Peyer's patch (tissue), 4 donors: ENCODE results near the gene PRXL2B. TPM values are rescaled to one million over a fixed set of nuclear protein-coding genes. Genes with fewer than 3 reads are reported as not detected.
"Not testable (repeated sequence)": the region's sequence is repeated elsewhere in the genome, so short reads cannot be mapped to it uniquely, and the experiment has no call there.

Source experiments
- DNase-seq, 3 donors: peaks; one replicate each; pipeline ENCODE4 v3.0.0-alpha.2; 2017 to 2019
- H3K27ac ChIP-seq, 4 donors: fragments of 200-600 bp; sonication (generic); one replicate each; pipeline ENCODE4 v1.5.1; 2016 to 2019
- H3K27me3 ChIP-seq, 2 donors: fragments of 200-600 bp; sonication (generic); one replicate each; pipeline ENCODE4 v1.5.1; 2019
- H3K36me3 ChIP-seq, 3 donors: fragments of 200-600 bp; sonication (generic); one replicate each; pipeline ENCODE4 v1.5.1; 2016 to 2019
- H3K4me1 ChIP-seq, 4 donors: fragments of 200-600 bp; sonication (generic); one replicate each; pipeline ENCODE4 v1.5.1; 2016 to 2019
- H3K4me3 ChIP-seq, 4 donors: fragments of 200-600 bp; sonication (generic); 1 replicate in 3 of 4; 2 replicates in 1 of 4; pipeline ENCODE4 v1.5.1; 2016 to 2019; ENCODE audit warnings: mild to moderate bottlenecking in 1 of 4
- H3K9me3 ChIP-seq, 4 donors: fragments of 200-600 bp; sonication (generic); one replicate each; pipeline ENCODE4 v1.5.1; 2016 to 2019; ENCODE audit warnings: mild to moderate bottlenecking in 1 of 4
- CTCF ChIP-seq, 6 experiments: fragments of 450-650 bp in 4 of 6; fragments of 200-600 bp in 2 of 6; sonication (generic) in 1 of 6; IDR thresholded peaks; one replicate each; pipeline ENCODE4 v1.5.1; 2017 to 2019; ENCODE audit warnings: antibody characterized with exemption in 6 of 6, mild to moderate bottlenecking in 3 of 6, moderate library complexity in 1 of 6
- POLR2A ChIP-seq, 2 donors: fragments of 450-650 bp; IDR thresholded peaks; one replicate each; pipeline ENCODE4 v1.5.1; 2017; ENCODE audit warnings: antibody characterized with exemption in 2 of 2, mild to moderate bottlenecking in 2 of 2, moderate library complexity in 2 of 2
- total RNA-seq, 4 donors: library from RNA; depleted of rRNA; stranded (reverse); fragments of >200 nt; gene quantifications; one replicate each; pipeline ENCODE4 v1.1.0, GENCODE V29; 2016

Gene PRXL2B
- total RNA-seq, 4 donors from 2014 or later: 41.3 to 79.5 (median 59.0) TPM

GRCh38 chr1:2571348-2571747, 15.2 kb upstream of the PRXL2B start:
- Histone ChIP-seq H3K4me1 (peaks cover 0 to 8% (median 6%) of the 10 kb centered on the region in 4 donors), H3K9me3 (no peaks in the 10 kb centered on the region), H3K4me3 (no peak overlapping the region), H3K27ac (no peak overlapping the region), H3K27me3 (peaks cover 0 to 4% of the 10 kb centered on the region in 2 donors), H3K36me3 (no peaks in the 10 kb centered on the region)
- DNase-seq: no peak
- TF ChIP-seq CTCF (IDR thresholded peaks at IDR 0.05) (no peak), POLR2A (IDR thresholded peaks at IDR 0.05) (no peak)

DNA sequence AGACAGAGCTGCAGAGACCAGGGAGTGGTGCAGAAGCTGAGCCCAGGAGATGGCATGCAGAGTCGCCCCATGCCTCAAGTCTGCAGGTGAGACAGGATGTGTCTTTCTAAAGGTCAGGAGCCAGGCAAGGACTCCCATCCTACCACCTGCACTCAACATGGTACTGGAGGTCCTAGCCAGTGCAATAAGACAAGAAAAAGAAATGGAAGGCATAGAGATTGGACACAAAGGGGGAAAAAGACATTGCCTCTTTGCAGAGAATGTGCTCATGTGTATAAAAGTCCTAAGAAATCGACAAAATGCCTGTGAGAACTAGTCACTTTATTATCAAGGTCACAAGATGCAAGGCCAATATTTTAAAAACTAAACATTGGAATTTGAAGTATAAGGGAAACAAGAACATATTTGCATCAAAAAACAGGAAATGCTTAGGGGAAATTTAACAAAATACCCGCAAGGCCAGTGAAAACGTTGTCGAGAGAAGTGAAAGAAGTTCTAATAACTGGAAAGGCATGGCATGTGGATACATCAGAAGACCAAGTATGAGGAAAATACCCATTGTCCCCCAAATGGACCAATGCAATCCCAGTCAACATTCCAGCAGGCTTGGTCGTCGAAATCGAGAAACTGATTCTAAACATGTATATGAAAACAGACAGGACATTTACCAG, 13.2 kb upstream of the PRXL2B start:
- H3K4me1 ChIP-seq: peaks cover 0 to 23% (median 12%) of the 10 kb centered on the region in 4 donors
- no peaks in the 10 kb centered on the region for H3K27me3 ChIP-seq
- no peaks in the 10 kb centered on the region for H3K9me3 ChIP-seq
- no peaks in the 10 kb centered on the region for H3K36me3 ChIP-seq
- no peak overlapping the region for H3K27ac ChIP-seq
- no peak overlapping the region for H3K4me3 ChIP-seq
- no peak for TF ChIP-seq POLR2A (IDR thresholded peaks at IDR 0.05)
- DNase-seq: no peak

GRCh38 chr1:2574350-2574749, 12.2 kb upstream of the PRXL2B start:
- Histone ChIP-seq H3K9me3 (no peaks in the 10 kb centered on the region), H3K27me3 (no peaks in the 10 kb centered on the region), H3K4me3 (no peak overlapping the region), H3K27ac (no peak overlapping the region), H3K36me3 (no peaks in the 10 kb centered on the region), H3K4me1 (peaks cover 3 to 25% (median 16%) of the 10 kb centered on the region in 4 donors)
- no peak for DNase-seq
- TF ChIP-seq POLR2A (IDR thresholded peaks at IDR 0.05) (no peak), CTCF (IDR thresholded peaks at IDR 0.05) (no peak)

GRCh38 chr1:2575801-2576663, 10.5 kb upstream of the PRXL2B start:
- TF ChIP-seq CTCF (IDR thresholded peaks at IDR 0.05): no peak
- TF ChIP-seq POLR2A (IDR thresholded peaks at IDR 0.05): peak; percentile 6 to 55
- DNase-seq: peak; percentile 67 to 93 (median 92)
- peak overlapping the region; percentile 84 to 94 (median 88) for H3K27ac ChIP-seq
- peaks cover 3 to 25% (median 16%) of the 10 kb centered on the region in 4 donors for H3K4me1 ChIP-seq
- peak overlapping the region in 3 of 4 donors; percentile 2 to 29 (median 29) for H3K4me3 ChIP-seq
- no peaks in the 10 kb centered on the region for H3K36me3 ChIP-seq
- no peaks in the 10 kb centered on the region for H3K27me3 ChIP-seq
- H3K9me3 ChIP-seq: no peaks in the 10 kb centered on the region

DNA sequence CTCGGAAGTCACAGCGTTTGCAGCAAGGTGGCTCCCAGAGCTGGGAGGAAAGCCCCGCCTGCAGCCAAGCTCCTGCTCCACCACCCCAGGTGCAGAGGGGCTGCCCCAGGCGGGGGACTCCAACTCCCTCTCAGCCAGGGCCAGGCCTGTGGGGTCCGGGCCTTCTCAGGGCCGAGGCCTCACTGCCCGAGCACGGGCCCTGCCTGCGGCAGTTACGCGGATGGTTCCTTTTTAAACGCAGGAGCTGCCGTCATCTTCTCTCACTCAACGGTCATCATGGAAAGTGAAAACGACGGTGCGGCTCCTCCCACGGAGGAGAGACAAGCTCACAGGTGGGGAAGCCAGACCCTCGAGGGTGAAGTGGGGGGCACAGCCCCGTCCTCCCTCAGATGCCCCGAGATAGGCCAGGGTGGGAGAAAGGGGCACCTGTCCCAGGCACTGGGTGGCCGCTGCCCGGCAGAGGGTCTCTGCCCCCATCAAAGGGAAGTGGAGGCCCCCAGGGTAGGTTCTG, 9.0 kb upstream of the PRXL2B start:
- H3K4me3 ChIP-seq: peak overlapping the region; percentile 23 to 46 (median 32)
- DNase-seq: peak in 1 of 3 donors; percentile 25
- peak overlapping the region; percentile 84 to 94 (median 88) for H3K27ac ChIP-seq
- H3K4me1 ChIP-seq: peaks cover 3 to 25% (median 16%) of the 10 kb centered on the region in 4 donors
- H3K27me3 ChIP-seq, H3K36me3 ChIP-seq, H3K9me3 ChIP-seq: not testable (repeated sequence)

DNA sequence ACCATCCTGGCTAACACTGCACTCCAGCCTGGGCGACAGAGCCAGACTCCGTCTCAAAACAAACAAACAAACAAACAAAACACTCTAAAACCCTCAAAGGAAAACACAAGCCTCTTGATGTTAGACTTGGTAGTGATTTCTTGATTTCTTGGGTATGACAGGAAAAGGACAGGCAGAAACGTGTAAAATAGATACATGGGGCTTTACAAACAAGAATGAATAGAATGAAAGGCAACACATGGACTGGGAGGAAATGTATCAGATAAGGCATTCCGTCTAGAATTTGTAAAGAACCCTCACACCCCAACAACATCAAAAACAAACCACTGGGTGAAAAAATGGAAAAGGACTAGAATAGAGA, 7.8 kb upstream of the PRXL2B start:
- Histone ChIP-seq H3K27ac (peak overlapping the region; percentile 84 to 94 (median 88)), H3K4me1 (peaks cover 3 to 31% (median 18%) of the 10 kb centered on the region in 4 donors), H3K9me3 (no peaks in the 10 kb centered on the region), H3K27me3 (no peaks in the 10 kb centered on the region), H3K36me3 (no peaks in the 10 kb centered on the region), H3K4me3 (peak overlapping the region in 2 of 4 donors; percentile 34 to 46)
- no peak for DNase-seq
- no peak for TF ChIP-seq CTCF (IDR thresholded peaks at IDR 0.05)
- TF ChIP-seq POLR2A (IDR thresholded peaks at IDR 0.05): no peak
